ENCODE results near the gene AKR1C2.
"Not testable (repeated sequence)": the region's sequence is repeated elsewhere in the genome, so short reads cannot be mapped to it uniquely, and the experiment has no call there.

The AKR1C2 gene

DNA sequence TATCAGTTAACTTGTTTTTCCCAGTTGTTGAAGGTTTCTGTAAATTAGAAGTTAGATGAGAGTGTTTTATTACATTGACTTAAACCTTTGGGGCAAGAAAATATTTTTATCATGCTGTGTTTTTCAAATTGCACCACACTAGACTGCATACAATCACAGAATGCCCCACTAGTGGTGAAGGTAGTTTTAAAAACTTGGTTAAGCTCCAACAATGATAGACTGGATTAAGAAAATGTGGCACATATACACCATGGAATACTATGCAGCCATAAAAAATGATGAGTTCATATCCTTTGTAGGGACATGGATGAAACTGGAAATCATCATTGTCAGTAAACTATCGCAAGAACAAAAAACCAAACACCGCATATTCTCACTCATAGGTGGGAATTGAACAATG, 33.3 kb downstream of the AKR1C2 start:
- not testable (repeated sequence) for H3K4me1 ChIP-seq (ENCODE audit: control insufficient read depth, low read length); H3K9me3 ChIP-seq (ENCODE audit: control insufficient read depth, insufficient read depth, low read length); H3K27ac ChIP-seq (ENCODE audit: low read depth, low read length); H3K9me2 ChIP-seq (replicated peaks; ENCODE audit: control insufficient read depth, low read length); H3K36me3 ChIP-seq (ENCODE audit: control insufficient read depth, low read length); H4K20me1 ChIP-seq (ENCODE audit: control insufficient read depth, insufficient read depth, low read depth, low read length); H3K4me3 ChIP-seq (ENCODE audit: low read length); H3K27me3 ChIP-seq (ENCODE audit: control insufficient read depth, low read length); H3F3A ChIP-seq (ENCODE audit: control insufficient read depth, insufficient read depth); H3K79me2 ChIP-seq (ENCODE audit: control insufficient read depth, low read length); H3K4me2 ChIP-seq (ENCODE audit: low read length)

DNA sequence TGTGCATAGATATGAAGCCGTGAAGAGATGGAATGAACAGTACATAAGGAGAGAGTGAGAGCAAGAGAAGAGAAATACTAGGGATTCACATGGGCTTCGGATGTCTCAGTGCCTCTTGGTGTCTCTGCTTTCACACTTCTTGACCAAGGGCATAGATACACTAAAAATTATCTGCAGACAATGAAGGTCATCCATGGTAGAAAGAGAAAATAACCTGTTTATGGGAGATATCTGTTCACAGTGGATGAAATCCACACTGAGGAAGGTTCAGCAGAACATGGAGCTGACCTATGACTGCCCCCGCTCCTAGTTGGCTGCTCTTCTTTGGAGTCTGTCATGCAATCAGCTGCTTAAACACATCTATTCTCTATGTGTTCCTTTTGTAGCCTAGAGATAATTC, 34.4 kb downstream of the AKR1C2 start:
- not testable (repeated sequence) for H4K20me1 ChIP-seq (ENCODE audit: control insufficient read depth, insufficient read depth, low read depth, low read length); H3K9me2 ChIP-seq (replicated peaks; ENCODE audit: control insufficient read depth, low read length); H3K27ac ChIP-seq (ENCODE audit: low read depth, low read length); H3K9me3 ChIP-seq (ENCODE audit: control insufficient read depth, insufficient read depth, low read length); H3K79me2 ChIP-seq (ENCODE audit: control insufficient read depth, low read length); H3K4me1 ChIP-seq (ENCODE audit: control insufficient read depth, low read length); H3K4me3 ChIP-seq (ENCODE audit: low read length); H3F3A ChIP-seq (ENCODE audit: control insufficient read depth, insufficient read depth); H3K27me3 ChIP-seq (ENCODE audit: control insufficient read depth, low read length); H3K4me2 ChIP-seq (ENCODE audit: low read length); H3K36me3 ChIP-seq (ENCODE audit: control insufficient read depth, low read length)

- H3K9me3 ChIP-seq (ENCODE audit: control insufficient read depth, insufficient read depth, low read length); H3K4me2 ChIP-seq (ENCODE audit: low read length); H3K4me1 ChIP-seq (ENCODE audit: control insufficient read depth, low read length); H3K27ac ChIP-seq (ENCODE audit: low read depth, low read length); H3F3A ChIP-seq (ENCODE audit: control insufficient read depth, insufficient read depth); H4K20me1 ChIP-seq (ENCODE audit: control insufficient read depth, insufficient read depth, low read depth, low read length); H3K4me3 ChIP-seq (ENCODE audit: low read length); H3K36me3 ChIP-seq (ENCODE audit: control insufficient read depth, low read length); H3K9me2 ChIP-seq (replicated peaks; ENCODE audit: control insufficient read depth, low read length); H3K27me3 ChIP-seq (ENCODE audit: control insufficient read depth, low read length); H3K79me2 ChIP-seq (ENCODE audit: control insufficient read depth, low read length): not testable (repeated sequence)
Measured at GRCh38 chr10:4967189-4967588, 36.5 kb downstream of the AKR1C2 start.

DNA sequence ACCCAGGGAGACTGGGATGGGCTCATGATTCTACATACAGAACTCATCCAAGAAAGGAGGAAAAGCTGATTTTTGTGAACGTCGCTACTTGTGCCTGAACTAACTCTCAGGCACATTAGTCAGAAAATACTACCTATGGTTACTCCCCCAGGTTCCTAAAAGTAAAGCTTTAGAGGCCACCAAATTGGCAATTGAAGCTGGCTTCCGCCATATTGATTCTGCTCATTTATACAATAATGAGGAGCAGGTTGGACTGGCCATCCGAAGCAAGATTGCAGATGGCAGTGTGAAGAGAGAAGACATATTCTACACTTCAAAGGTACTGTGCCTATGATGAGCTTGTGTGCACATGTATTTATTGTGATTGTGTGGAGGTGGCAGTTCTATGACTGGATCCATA, 37.9 kb downstream of the AKR1C2 start:
- H3K4me3 ChIP-seq (ENCODE audit: low read length); H3K36me3 ChIP-seq (ENCODE audit: control insufficient read depth, low read length); H4K20me1 ChIP-seq (ENCODE audit: control insufficient read depth, insufficient read depth, low read depth, low read length); H3K4me1 ChIP-seq (ENCODE audit: control insufficient read depth, low read length); H3K9me2 ChIP-seq (replicated peaks; ENCODE audit: control insufficient read depth, low read length); H3K27me3 ChIP-seq (ENCODE audit: control insufficient read depth, low read length); H3K4me2 ChIP-seq (ENCODE audit: low read length); H3K79me2 ChIP-seq (ENCODE audit: control insufficient read depth, low read length); H3F3A ChIP-seq (ENCODE audit: control insufficient read depth, insufficient read depth); H3K9me3 ChIP-seq (ENCODE audit: control insufficient read depth, insufficient read depth, low read length); H3K27ac ChIP-seq (ENCODE audit: low read depth, low read length): not testable (repeated sequence)

- not testable (repeated sequence) for H3K4me2 ChIP-seq (ENCODE audit: low read length); H3K79me2 ChIP-seq (ENCODE audit: control insufficient read depth, low read length); H3K4me1 ChIP-seq (ENCODE audit: control insufficient read depth, low read length); H3K27ac ChIP-seq (ENCODE audit: low read depth, low read length); H3K27me3 ChIP-seq (ENCODE audit: control insufficient read depth, low read length); H3K9me2 ChIP-seq (replicated peaks; ENCODE audit: control insufficient read depth, low read length); H3F3A ChIP-seq (ENCODE audit: control insufficient read depth, insufficient read depth); H4K20me1 ChIP-seq (ENCODE audit: control insufficient read depth, insufficient read depth, low read depth, low read length); H3K9me3 ChIP-seq (ENCODE audit: control insufficient read depth, insufficient read depth, low read length); H3K36me3 ChIP-seq (ENCODE audit: control insufficient read depth, low read length); H3K4me3 ChIP-seq (ENCODE audit: low read length)
Measured at GRCh38 chr10:4963815-4964154, 39.9 kb downstream of the AKR1C2 start.

DNA sequence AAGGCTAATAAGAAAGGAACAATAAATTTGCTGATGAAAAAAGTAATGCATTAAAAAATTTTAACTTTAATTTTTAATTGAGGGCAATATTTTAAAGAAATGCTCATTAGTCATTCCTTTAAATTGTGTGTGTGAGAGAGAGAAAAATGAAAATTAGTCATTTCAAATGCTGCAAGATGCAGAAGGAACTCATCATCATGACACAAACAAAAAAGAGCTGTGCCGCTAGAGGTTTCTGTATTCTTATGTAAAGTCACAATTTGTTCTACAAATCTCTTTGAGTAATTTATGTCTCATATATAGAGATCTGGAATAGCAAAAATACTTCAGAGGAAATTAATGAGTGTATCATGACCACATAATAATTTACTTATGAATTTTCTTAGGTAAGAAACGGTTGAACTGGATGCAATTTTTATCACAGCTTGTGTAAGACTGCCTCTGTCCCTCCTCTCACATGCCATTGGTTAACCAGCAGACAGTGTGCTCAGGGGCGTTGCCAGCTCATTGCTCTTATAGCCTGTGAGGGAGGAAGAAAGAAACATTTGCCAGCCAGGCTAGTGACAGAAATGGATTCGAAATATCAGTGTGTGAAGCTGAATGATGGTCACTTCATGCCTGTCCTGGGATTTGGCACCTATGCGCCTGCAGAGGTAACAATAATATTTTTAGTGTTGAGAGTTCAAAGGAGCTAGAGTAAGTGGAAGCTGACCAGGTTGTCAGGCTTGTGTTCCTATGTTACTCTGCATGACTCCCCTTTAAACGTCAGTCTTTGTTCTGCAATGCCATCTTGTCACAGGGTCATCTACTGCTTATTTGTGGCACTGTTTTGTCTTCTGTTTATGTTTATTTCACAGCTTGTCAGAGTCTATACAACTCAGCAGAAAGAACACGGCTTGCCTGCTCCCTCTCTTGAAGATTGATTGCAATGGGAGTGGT, 40.5 kb downstream of the AKR1C2 start, which contains the start of gene AKR1C1:
TSS of gene AKR1C1 (plus strand) at position 540 of the 939 bp plus-strand sequence. CDS start at position 570, 30 bp downstream.
- not testable (repeated sequence) for H3K4me2 ChIP-seq (ENCODE audit: low read length); H3K27me3 ChIP-seq (ENCODE audit: control insufficient read depth, low read length); H3K9me2 ChIP-seq (replicated peaks; ENCODE audit: control insufficient read depth, low read length); H3K36me3 ChIP-seq (ENCODE audit: control insufficient read depth, low read length); H3K4me3 ChIP-seq (ENCODE audit: low read length); H3F3A ChIP-seq (ENCODE audit: control insufficient read depth, insufficient read depth); H3K9me3 ChIP-seq (ENCODE audit: control insufficient read depth, insufficient read depth, low read length); H3K79me2 ChIP-seq (ENCODE audit: control insufficient read depth, low read length); H4K20me1 ChIP-seq (ENCODE audit: control insufficient read depth, insufficient read depth, low read depth, low read length); H3K27ac ChIP-seq (ENCODE audit: low read depth, low read length); H3K4me1 ChIP-seq (ENCODE audit: control insufficient read depth, low read length)

DNA sequence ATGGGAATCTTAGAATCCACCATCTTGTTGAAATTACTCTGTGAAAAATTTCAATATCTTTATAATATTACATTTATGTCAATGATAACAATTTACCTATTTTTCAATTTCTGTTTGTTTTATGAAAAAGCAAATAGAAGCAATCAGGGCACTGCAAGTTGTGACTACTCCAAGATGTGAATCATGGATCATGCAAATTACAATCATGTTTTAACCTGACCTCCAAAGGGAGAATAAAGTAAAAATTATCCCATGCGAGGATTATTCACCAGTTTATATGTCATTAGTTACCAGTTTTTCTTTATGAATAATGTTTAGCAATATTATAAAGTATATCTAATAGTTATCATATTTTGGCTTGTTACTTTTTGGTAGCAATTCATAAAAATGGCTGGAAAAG, 41.3 kb downstream of the AKR1C2 start:
- H3K4me3 ChIP-seq (ENCODE audit: low read length); H4K20me1 ChIP-seq (ENCODE audit: control insufficient read depth, insufficient read depth, low read depth, low read length); H3K27ac ChIP-seq (ENCODE audit: low read depth, low read length); H3K4me2 ChIP-seq (ENCODE audit: low read length); H3F3A ChIP-seq (ENCODE audit: control insufficient read depth, insufficient read depth); H3K27me3 ChIP-seq (ENCODE audit: control insufficient read depth, low read length); H3K9me2 ChIP-seq (replicated peaks; ENCODE audit: control insufficient read depth, low read length); H3K4me1 ChIP-seq (ENCODE audit: control insufficient read depth, low read length); H3K36me3 ChIP-seq (ENCODE audit: control insufficient read depth, low read length); H3K9me3 ChIP-seq (ENCODE audit: control insufficient read depth, insufficient read depth, low read length); H3K79me2 ChIP-seq (ENCODE audit: control insufficient read depth, low read length): not testable (repeated sequence)

DNA sequence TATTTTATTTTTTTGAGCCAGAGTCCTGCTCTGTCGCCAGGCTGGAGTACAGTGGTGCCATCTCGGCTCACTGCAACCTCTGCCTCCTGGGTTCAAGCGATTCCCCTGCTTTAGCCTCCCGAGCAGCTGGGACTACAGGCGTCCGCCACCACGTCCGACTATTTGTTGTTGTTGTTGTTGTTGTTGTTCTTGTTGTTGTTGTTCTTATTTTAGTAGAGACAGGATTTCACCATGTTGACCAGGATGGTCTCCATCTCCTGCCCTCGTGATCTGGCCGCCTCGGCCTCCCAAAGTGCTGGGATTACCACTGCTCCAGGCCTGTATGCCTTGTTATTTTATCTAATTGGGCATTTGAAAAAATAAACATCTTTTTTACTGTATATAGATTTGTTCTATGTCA, 42.1 kb downstream of the AKR1C2 start:
- H3K9me3 ChIP-seq (ENCODE audit: control insufficient read depth, insufficient read depth, low read length); H3K27me3 ChIP-seq (ENCODE audit: control insufficient read depth, low read length); H4K20me1 ChIP-seq (ENCODE audit: control insufficient read depth, insufficient read depth, low read depth, low read length); H3K36me3 ChIP-seq (ENCODE audit: control insufficient read depth, low read length); H3K27ac ChIP-seq (ENCODE audit: low read depth, low read length); H3F3A ChIP-seq (ENCODE audit: control insufficient read depth, insufficient read depth); H3K4me3 ChIP-seq (ENCODE audit: low read length); H3K79me2 ChIP-seq (ENCODE audit: control insufficient read depth, low read length); H3K4me2 ChIP-seq (ENCODE audit: low read length); H3K9me2 ChIP-seq (replicated peaks; ENCODE audit: control insufficient read depth, low read length); H3K4me1 ChIP-seq (ENCODE audit: control insufficient read depth, low read length): not testable (repeated sequence)

Data from DOHH2 (cell line).